Lung (tissue), 12 donors: ENCODE data around the gene ULBP2. TPM values are rescaled to one million over a fixed set of nuclear protein-coding genes. Genes with fewer than 3 reads are reported as not detected.

ENCODE experiments used
- ATAC-seq: fragments of 200-7000 bp; cut with Tn5 transposase; one replicate; pipeline ENCODE4 v1.9.1; 2020; ENCODE audit warnings: moderate number of reproducible peaks; ENCODE audit not compliant: insufficient read depth, low FRiP score
- DNase-seq, 3 donors: peaks; one replicate each; pipeline ENCODE4 v3.0.0-alpha.2; 2013 to 2017
- H3K27ac ChIP-seq, 2 donors: one replicate each; pipeline ENCODE4 v1.5.1; 2013; ENCODE audit warnings: mild to moderate bottlenecking in 2 of 2, moderate library complexity in 2 of 2, control low read depth in 1 of 2, inconsistent platforms in 1 of 2, low read depth in 1 of 2, low read length in 1 of 2
- H3K27me3 ChIP-seq, 3 donors: one replicate each; pipeline ENCODE4 v1.5.1; 2013; ENCODE audit warnings: low read length in 2 of 3; ENCODE audit not compliant: control insufficient read depth in 3 of 3, insufficient read depth in 3 of 3
- H3K36me3 ChIP-seq, 4 donors: one replicate each; pipeline ENCODE4 v1.5.1; 2013; ENCODE audit warnings: low read length in 4 of 4, mild to moderate bottlenecking in 1 of 4, moderate library complexity in 1 of 4; ENCODE audit not compliant: control insufficient read depth in 4 of 4, insufficient read depth in 4 of 4
- H3K4me1 ChIP-seq, 5 donors: one replicate each; pipeline ENCODE4 v1.5.1; 2013; ENCODE audit warnings: low read length in 5 of 5, mild to moderate bottlenecking in 2 of 5, moderate library complexity in 1 of 5; ENCODE audit not compliant: control insufficient read depth in 5 of 5, insufficient read depth in 5 of 5
- H3K4me3 ChIP-seq: one replicate; pipeline ENCODE4 v1.5.1; 2013; ENCODE audit warnings: mild to moderate bottlenecking, control low read depth, moderate library complexity
- H3K9ac ChIP-seq, 2 donors: one replicate each; pipeline ENCODE4 v1.5.1; 2013; ENCODE audit warnings: low read length in 2 of 2, control low read depth in 1 of 2; ENCODE audit not compliant: insufficient read depth in 1 of 2
- H3K9me3 ChIP-seq, 4 donors: one replicate each; pipeline ENCODE4 v1.5.1; 2013; ENCODE audit warnings: low read length in 3 of 4, mild to moderate bottlenecking in 1 of 4, moderate library complexity in 1 of 4; ENCODE audit not compliant: control insufficient read depth in 4 of 4, insufficient read depth in 3 of 4
- CTCF ChIP-seq: IDR thresholded peaks from 2 replicates; pipeline ENCODE4 v1.5.1; 2012; ENCODE audit warnings: mild to moderate bottlenecking; ENCODE audit errors: control extremely low read depth, extremely low read depth
- WGBS, 2 donors: extraction: QIAGEN DNeasy Blood & Tissue Kit; methylation state at CpG; one replicate each; pipeline ENCODE4 v1.1.7; 2013; 5-methylcytosine and 5-hydroxymethylcytosine counted together
- polyA plus RNA-seq, 2 donors: library from polyadenylated mRNA; stranded (reverse); fragments of 200-250 nt; gene quantifications; one replicate each; pipeline ENCODE4 v1.2.1, GENCODE V29; 2013
- total RNA-seq, 2 donors: library from RNA; depleted of rRNA in 1 of 2; stranded (reverse); fragments of >200 nt in 1 of 2; gene quantifications; one replicate each; pipeline ENCODE4 v1.2.1, GENCODE V29; 2014 to 2021
- donor health status: control.
- donor health status: control.
- donor health status: Bipolar disorder and iron deficiency.
- donor health status: healthy.
- donor health status: DM: yes; HTN: yes; CAD: no.

Gene ULBP2
- total and polyA plus RNA-seq, 4 donors = 1.2 to 6.2 (median 2.7) TPM

- Histone ChIP-seq H3K36me3 (no peaks in the 10 kb centered on the region), H3K9ac (no peak overlapping the region), H3K4me1 (peaks cover 0 to 8% (median 0%) of the 10 kb centered on the region in 5 donors), H3K9me3 (peaks cover 0 to 2% (median 0%) of the 10 kb centered on the region in 4 donors), H3K4me3 (no peak overlapping the region), H3K27ac (no peak overlapping the region), H3K27me3 (peaks cover 0 to 80% (median 65%) of the 10 kb centered on the region in 3 donors)
- TF ChIP-seq CTCF = peak; percentile 83
- WGBS, 2 donors = 40 to 46% methylated on average over 11 of the region's 11 CpGs
- DNase-seq (peak; percentile 73 to 85 (median 79)), ATAC-seq (peak; percentile 46)
Observed at GRCh38 chr6:149934249-149935156, 7.3 kb upstream of the ULBP2 start.

- ATAC-seq = no peak
- DNase-seq = no peak
- H3K27me3 ChIP-seq = peaks cover 0 to 82% (median 65%) of the 10 kb centered on the region in 3 donors
- H3K9me3 ChIP-seq = peaks cover 0 to 2% (median 0%) of the 10 kb centered on the region in 4 donors
- H3K9ac ChIP-seq = no peak overlapping the region
- no peak for TF ChIP-seq CTCF
- no peaks in the 10 kb centered on the region for H3K36me3 ChIP-seq
- no peak overlapping the region for H3K27ac ChIP-seq
- H3K4me1 ChIP-seq = peaks cover 0 to 8% (median 0%) of the 10 kb centered on the region in 5 donors
- no peak overlapping the region for H3K4me3 ChIP-seq
- 62% methylated on average over 4 of the region's 4 CpGs for WGBS, 2 donors
Observed at GRCh38 chr6:149935246-149935645, 6.6 kb upstream of the ULBP2 start.

GRCh38 chr6:149935668-149936067, 6.1 kb upstream of the ULBP2 start:
- H3K9me3 ChIP-seq = peaks cover 0 to 2% (median 0%) of the 10 kb centered on the region in 4 donors
- H3K27me3 ChIP-seq = peaks cover 0 to 83% (median 70%) of the 10 kb centered on the region in 3 donors
- H3K4me1 ChIP-seq = peaks cover 0 to 8% (median 0%) of the 10 kb centered on the region in 5 donors
- no peak for TF ChIP-seq CTCF
- H3K27ac ChIP-seq = no peak overlapping the region
- no peak overlapping the region for H3K4me3 ChIP-seq
- H3K9ac ChIP-seq = no peak overlapping the region
- ATAC-seq (no peak), DNase-seq (no peak)
- no peaks in the 10 kb centered on the region for H3K36me3 ChIP-seq
- 49 to 60% methylated on average over 2 of the region's 2 CpGs for WGBS, 2 donors
